Fibroblast of pulmonary artery (primary cell): ENCODE data around the gene CCDC86.

Source experiments
- DNase-seq: peaks from one replicate; pipeline ENCODE4 v3.0.0-alpha.2; 2010; ENCODE audit warnings: low read depth
- H3K4me3 ChIP-seq: replicated peaks from 2 replicates; pipeline ENCODE4 v1.5.1; 2011; ENCODE audit warnings: low read depth, mild to moderate bottlenecking, control low read depth, low read length, moderate library complexity
- CTCF ChIP-seq: IDR thresholded peaks from 2 replicates; pipeline ENCODE4 v1.5.1; 2011; ENCODE audit warnings: mild to moderate bottlenecking, control low read depth, low read length, inconsistent platforms; ENCODE audit errors: missing control alignments

The CCDC86 gene

GRCh38 chr11:60831143-60831500, 10.8 kb upstream of the CCDC86 start:
- peak; percentile 95 for TF ChIP-seq CTCF
- H3K4me3 ChIP-seq, result no peak overlapping the region
- peak; percentile 84 for DNase-seq

- no peak for DNase-seq
- TF ChIP-seq CTCF, result no peak
- H3K4me3 ChIP-seq, result no peak overlapping the region
These were observed 10.3 kb upstream of the CCDC86 start for GRCh38 chr11:60831501-60832079.

- no peak overlapping the region for H3K4me3 ChIP-seq
- TF ChIP-seq CTCF, result no peak
- DNase-seq, result no peak
These were observed 7.0 kb upstream of the CCDC86 start for GRCh38 chr11:60834742-60835533.

- DNase-seq, result peak; percentile 60
- no peak for TF ChIP-seq CTCF
These were observed 6.4 kb upstream of the CCDC86 start for GRCh38 chr11:60835534-60835846.

GRCh38 chr11:60836866-60837515, 4.9 kb upstream of the CCDC86 start:
- DNase-seq, result no peak
- H3K4me3 ChIP-seq, result no peak overlapping the region
- TF ChIP-seq CTCF, result no peak

More at GRCh38 chr11:60835534-60835846, 6.4 kb upstream of the CCDC86 start:
- no peak overlapping the region for H3K4me3 ChIP-seq

- peak; percentile 45 for DNase-seq
- TF ChIP-seq CTCF, result peak; percentile 46
- H3K4me3 ChIP-seq, result no peak overlapping the region
These were observed 3.8 kb upstream of the CCDC86 start for GRCh38 chr11:60838132-60838531.
